Measurements from ENCODE around the gene TTI1.
"Not testable (repeated sequence)": the region's sequence is repeated elsewhere in the genome, so short reads cannot be mapped to it uniquely, and the experiment has no call there.

Gene TTI1

DNA sequence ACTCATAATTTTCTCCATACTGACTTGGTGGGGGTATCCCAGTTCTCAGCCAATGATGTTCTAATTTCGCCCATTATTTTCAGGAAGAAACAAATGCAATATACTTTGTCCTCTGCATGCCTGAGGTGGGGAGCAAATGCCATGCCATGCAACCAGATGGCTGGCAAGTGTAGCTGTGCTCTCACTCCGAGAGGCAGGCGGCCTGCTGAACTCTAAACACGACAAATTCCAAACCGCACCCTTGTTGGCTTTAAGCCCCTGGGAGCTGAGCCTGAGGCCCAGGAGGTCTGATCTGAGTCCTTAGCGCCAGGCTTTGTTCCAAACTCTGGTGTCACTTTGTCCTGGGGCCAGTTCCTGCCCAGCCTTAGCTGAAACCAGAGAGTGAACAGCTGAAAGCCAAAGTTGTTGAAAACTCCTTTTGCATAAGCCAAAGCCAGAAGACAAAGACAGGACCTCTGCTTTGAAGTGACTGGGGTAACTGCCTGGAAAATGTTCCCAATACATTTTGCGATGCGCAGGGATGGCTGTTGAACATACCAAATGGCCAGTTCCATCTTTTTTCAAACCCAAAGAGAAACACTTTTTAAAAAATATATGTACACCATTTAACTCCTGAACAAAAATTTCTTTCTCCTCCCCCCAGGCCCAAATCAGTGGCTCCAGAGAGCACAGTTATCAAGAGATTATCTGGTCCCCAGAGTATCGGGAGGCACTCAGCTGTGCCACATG is 46.2 kb downstream of the TTI1 start:
- no peak for DNase-seq

DNA sequence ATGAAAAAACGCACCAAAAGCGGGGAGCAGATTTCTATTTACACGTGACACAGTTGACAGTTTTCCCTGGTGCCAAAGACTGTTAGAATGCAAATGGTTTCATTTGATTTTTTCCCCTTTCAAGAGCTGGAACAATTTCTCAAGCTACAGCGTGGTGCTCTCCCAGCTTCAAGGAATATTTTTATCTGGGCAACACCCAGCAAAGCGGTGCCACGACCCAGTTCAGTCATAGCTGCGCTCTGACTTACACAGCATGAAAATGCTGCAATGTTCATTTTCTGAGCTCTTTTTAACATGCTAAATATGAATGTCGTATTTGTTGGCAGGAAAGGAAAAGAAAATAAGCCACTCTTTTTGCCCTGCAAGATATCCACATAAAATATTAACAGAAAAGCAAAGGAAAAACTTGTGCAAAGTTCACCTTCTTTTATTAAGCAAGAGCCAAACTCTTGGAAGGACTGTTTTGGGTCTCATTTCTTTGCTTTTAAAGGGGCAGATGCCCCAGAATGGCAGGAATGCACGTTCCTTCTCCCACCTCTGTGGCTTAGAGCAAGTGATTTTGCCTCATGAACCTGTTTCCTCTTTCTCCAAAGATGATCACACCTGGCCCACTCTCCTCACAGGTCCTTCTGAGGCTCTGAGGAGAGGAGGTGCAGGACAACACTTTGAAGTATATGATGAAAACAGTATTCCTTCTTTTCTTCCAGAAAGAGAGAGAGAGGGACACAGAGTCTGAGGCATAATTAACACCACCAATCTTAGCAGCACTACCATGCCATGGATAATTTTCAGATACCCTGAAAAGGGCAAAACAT is 47.0 kb downstream of the TTI1 start:
- DNase-seq, result no peak

DNA sequence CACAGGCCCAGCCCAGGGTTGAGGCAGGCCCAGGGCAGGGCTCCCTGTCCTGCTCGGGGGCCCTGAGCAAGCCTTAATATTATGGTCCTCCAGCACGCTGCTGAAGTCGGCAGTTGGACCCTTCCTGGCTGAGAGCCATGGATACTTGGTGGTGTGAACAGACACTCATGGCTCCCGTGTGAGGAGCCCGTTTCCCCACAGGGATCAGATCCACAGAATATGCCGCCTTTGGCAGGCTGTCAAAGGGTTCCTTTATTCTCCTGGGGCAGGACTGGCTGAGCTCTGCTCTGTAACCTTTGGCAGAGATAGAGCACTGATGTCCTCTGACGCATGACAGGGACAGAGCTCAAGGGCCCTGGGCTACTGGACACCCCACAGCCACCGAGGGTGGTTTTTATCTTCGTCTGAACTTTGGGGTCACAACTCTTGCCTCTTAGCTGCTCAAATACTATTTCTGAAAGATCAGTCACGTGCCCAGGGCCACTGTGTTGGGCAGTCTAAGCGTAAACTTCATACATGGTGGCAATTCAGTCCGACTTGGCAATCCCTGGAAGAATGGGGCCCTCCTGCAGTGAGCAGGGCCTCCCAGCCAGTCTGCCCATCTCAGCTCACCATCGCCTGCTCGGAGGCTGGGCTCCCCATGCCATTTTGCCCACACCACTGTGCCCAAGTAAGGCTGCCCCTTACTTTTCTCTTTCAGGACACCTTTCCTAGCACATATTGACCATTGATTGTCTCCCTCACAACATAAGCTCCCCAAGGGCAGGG is 49.1 kb downstream of the TTI1 start:
- DNase-seq, result no peak

DNA sequence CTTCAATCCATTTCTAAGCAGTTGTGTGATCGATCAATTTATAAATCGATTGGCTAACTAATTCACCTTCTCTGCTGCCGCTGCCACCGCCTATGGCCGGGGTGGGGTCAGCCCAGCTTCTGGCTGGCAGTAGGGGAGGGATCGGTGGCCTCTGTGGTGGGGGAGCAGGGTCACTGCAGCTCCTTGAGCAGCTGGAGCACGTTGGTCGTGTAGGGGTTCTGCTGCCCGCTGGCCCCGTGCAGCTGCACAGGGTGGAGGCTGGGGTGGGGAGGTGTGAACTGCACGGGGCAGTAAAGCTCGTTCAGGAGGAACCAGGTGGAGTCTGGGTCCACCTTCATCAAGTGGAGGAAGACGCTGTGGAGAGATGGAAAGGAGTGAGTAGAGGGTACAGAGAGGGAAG is 50.0 kb downstream of the TTI1 start:
- DNase-seq, result no peak

GRCh38 chr20:37981568-37981967 is 51.7 kb downstream of the TTI1 start:
- DNase-seq, result no peak

- DNase-seq, result no peak
These were observed 52.4 kb downstream of the TTI1 start for GRCh38 chr20:37980876-37981275.

DNA sequence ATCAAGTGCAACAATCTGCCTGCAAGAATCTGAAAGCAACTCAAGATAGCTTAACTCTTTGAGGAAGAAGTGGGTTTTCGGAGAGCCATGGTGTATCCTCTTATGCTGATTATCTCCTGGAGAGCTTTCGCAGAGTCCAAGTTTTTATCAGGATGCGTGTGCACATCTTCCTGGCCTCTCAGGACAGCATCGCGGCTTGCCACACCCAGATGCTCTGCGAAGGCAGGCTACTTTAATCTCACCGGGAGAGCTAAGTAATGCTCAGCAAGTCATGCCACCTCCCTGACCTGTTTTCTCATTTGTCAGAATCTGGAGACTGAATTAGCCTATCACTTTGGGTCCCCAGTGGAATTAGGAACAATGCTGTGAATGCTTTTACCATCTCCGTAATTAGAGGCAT is 52.9 kb downstream of the TTI1 start:
- DNase-seq, result no peak

DNA sequence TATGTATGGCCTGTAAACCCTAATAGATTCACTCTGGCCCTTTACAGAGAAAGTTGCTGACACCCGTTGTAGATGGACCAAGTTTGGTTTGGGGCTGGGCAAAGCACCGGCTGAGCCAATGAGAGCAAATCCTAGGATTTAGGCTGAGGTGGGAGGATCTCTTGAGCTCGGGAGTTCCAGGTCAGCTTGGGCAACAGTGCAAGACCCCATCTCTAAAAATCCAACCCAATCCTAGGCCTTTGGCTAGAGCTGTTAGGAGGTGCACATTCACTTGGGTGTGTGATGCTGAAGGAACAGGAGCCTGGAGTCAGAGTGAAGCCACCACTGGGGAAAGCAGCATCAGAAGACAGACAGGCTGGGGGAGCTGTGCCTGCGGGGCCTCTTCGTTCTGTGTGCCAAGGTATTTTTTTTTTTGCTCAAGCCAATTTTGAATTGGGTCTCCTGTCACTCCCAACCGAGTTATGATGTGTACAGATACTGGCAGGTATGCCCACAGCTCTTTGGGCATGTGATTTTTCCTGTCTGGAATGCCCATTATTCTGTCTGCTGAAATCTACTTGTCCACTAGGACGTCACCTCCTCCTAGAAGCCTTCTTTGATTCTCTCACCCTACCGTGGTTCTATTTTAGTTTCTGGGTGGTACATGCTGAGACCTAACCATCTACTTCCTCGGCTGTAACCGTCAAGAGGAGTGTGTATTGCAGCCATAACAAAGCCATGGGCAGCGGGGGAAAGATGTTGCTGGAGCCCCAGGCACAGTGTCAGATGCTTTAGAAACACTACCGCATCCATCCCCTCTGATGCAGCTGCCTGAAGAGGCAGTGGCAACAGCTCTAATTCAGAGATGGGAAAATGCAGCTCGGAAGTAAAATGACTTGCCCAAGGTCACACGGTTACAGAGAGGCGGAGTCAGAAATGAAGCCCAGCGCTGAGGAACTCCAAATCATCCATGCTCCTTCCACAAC is 54.0 kb downstream of the TTI1 start:
- DNase-seq, result no peak

GRCh38 chr20:37977786-37978185 is 55.5 kb downstream of the TTI1 start:
- DNase-seq, result no peak

- DNase-seq, result no peak
These were observed 55.9 kb downstream of the TTI1 start for GRCh38 chr20:37977338-37977737.

GRCh38 chr20:37976887-37977286 is 56.4 kb downstream of the TTI1 start:
- DNase-seq, result no peak

DNA sequence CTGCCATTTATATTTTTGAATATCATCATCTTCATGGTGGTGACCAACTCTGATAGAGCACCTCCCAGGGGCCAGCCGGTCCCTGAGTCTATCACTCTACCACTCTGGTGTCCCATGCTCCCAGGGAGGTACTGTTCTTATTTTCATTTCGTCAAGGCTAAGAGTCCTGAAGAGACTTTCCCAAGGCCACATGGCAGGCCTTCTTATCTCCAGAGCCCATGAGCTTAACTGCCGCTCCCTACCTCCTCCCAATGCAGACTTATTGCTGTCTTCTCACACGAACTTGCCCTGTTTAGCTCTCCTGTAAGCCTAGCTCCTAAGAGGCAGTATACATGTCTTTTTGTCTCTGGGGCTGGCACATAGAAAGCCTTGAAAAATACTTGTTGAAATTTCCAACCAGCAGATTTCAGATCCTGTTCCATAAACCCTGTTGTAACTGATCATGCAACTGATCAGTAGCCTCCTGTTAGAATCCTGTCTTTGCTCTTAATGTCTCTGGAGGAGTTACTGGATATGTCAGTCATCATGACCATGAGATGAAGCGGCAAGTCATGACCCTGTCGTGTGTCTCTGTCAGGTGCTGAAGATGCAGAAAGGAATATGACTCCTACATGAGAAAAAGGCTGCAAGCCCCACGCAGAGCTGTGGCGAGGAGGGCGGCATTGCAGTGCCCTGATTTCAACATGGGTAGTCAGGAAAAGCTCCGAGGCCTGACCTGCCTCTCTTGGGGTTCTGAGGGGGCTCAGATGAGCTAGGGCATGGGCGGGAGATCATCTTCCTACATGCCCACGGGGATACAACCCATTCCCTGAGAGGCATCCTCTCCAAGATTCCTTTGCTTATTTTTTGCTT is 60.0 kb downstream of the TTI1 start:
- no peak for DNase-seq

- no peak for DNase-seq
These were observed 60.8 kb downstream of the TTI1 start for GRCh38 chr20:37972256-37973058.

- no peak for DNase-seq
These were observed 61.6 kb downstream of the TTI1 start for GRCh38 chr20:37971561-37972127.

- no peak for DNase-seq
These were observed 62.4 kb downstream of the TTI1 start for GRCh38 chr20:37970856-37971245.

- no peak for DNase-seq
These were observed 63.1 kb downstream of the TTI1 start for GRCh38 chr20:37969949-37970855.

GRCh38 chr20:37968841-37969401 is 64.3 kb downstream of the TTI1 start:
- peak; percentile 64 for DNase-seq

- DNase-seq, result not testable (repeated sequence)
These were observed 69.8 kb downstream of the TTI1 start for GRCh38 chr20:37963483-37963882.

- no peak for DNase-seq
These were observed 72.2 kb downstream of the TTI1 start for GRCh38 chr20:37961066-37961465.
